ENCODE data around the gene CARS1.

CARS1 gene

DNA sequence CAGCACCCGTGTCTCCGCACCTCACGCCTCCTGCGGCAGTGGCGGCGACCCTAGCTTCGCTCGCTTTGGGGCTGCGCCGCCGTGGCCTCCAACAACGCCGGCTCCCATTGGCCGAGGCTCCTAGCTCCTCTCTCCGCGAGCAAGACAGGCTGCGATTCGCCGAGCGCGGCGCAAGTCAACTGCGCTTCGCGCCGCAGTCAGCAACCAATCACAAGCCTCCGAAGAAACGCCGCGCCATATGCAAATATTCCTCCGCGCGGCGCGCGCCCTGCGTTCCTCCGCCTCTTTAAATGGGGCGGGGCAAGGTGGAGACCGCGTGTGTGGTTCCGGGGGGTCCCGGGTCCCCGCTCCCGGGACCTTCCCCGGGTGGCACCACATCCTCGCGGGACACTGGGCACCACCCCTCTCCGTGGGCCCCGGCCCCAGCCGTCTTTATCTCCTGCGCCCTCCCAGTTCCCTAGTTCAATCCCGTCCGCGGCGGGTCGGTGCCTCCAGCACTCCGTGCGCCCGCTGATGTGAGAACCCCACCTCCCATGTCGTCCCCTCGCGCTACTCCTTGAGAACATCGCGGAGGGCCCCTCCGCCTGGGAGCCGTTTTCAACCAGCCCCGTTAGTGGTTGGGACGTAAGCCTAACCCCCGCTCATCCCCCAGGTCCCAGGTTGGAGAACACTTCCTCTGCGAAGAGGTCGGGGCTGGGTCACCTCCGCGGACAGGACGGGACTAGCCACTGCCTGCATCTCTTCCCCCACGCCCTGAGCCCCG lies 64.8 kb downstream of the CARS1 start, which contains the start of gene NAP1L4:
Gene NAP1L4, minus strand, starts transcription at position 96 of the 763 bp plus-strand sequence. CDS start 13,109 bp downstream, outside the sequence.
- Histone ChIP-seq H3K4me1 (ENCODE audit: control insufficient read depth in 1 of 2, insufficient read depth in 1 of 2, low read depth in 1 of 2, low read length in 1 of 2) (peaks cover 47 to 49% of the 10 kb centered on the region in 2 experiments), H3K4me3 (ENCODE audit: low read depth in 1 of 2, low read length in 1 of 2) (peak within 1 kb of the TSS; percentile 67 to 85), H3K36me3 (no peaks in the 10 kb centered on the region), H3K27me3 (no peaks in the 10 kb centered on the region), H3K27ac (peak within 1 kb of the TSS; percentile 96), H3K9me3 (no peaks in the 10 kb centered on the region)
- TF ChIP-seq, protein P1, sequence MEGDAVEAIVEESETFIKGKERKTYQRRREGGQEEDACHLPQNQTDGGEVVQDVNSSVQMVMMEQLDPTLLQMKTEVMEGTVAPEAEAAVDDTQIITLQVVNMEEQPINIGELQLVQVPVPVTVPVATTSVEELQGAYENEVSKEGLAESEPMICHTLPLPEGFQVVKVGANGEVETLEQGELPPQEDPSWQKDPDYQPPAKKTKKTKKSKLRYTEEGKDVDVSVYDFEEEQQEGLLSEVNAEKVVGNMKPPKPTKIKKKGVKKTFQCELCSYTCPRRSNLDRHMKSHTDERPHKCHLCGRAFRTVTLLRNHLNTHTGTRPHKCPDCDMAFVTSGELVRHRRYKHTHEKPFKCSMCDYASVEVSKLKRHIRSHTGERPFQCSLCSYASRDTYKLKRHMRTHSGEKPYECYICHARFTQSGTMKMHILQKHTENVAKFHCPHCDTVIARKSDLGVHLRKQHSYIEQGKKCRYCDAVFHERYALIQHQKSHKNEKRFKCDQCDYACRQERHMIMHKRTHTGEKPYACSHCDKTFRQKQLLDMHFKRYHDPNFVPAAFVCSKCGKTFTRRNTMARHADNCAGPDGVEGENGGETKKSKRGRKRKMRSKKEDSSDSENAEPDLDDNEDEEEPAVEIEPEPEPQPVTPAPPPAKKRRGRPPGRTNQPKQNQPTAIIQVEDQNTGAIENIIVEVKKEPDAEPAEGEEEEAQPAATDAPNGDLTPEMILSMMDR (IDR thresholded peaks at IDR 0.05): peak; percentile 4

DNA sequence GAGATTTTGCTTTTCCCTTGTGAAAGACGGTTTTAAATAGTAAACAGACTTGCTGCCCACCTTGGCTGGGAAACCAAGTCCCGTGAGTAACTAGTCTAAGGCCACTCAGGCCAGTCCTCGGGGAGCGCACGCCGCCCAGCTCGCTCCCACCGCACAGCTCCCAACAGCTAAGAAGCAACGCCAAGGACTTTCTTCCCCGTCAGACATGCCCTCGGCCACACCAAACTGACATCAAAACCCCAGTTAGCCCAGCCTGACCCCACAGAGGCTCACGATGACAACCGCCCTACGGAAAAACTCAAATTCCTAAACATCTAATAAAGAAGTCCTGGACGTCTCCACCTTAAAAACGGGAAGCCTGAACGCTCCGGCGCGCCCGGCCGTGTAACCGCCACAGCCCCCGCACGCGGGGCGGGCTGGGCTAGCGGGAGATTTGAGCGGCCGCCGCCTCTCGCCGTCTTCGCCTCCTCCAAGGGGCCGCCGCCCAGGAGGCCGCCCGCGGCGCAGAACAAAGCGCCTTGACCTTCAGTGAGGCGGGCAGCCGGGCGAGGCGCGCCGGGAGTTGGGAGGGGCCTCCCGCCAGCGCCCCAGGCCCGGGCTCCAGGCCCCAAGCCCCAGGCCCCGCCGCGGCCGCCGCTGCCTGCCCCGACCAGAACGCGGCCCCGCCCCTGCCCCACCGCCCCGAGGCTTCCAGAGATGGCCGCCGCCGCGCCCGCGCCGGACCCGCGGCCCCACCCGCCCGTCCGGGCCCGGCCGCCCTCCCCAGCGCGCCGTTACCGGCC lies 65.6 kb downstream of the CARS1 start:
- H3K4me3 ChIP-seq (ENCODE audit: low read depth in 1 of 2, low read length in 1 of 2): peak overlapping the region; percentile 67 to 85
- H3K27ac ChIP-seq: peak overlapping the region; percentile 96
- no peaks in the 10 kb centered on the region for H3K27me3 ChIP-seq
- no peaks in the 10 kb centered on the region for H3K9me3 ChIP-seq
- peaks cover 47 to 49% of the 10 kb centered on the region in 2 experiments for H3K4me1 ChIP-seq (ENCODE audit: control insufficient read depth in 1 of 2, insufficient read depth in 1 of 2, low read depth in 1 of 2, low read length in 1 of 2)
- no peaks in the 10 kb centered on the region for H3K36me3 ChIP-seq
- TF ChIP-seq, protein P1 (IDR thresholded peaks at IDR 0.05): peak; percentile 20

DNA sequence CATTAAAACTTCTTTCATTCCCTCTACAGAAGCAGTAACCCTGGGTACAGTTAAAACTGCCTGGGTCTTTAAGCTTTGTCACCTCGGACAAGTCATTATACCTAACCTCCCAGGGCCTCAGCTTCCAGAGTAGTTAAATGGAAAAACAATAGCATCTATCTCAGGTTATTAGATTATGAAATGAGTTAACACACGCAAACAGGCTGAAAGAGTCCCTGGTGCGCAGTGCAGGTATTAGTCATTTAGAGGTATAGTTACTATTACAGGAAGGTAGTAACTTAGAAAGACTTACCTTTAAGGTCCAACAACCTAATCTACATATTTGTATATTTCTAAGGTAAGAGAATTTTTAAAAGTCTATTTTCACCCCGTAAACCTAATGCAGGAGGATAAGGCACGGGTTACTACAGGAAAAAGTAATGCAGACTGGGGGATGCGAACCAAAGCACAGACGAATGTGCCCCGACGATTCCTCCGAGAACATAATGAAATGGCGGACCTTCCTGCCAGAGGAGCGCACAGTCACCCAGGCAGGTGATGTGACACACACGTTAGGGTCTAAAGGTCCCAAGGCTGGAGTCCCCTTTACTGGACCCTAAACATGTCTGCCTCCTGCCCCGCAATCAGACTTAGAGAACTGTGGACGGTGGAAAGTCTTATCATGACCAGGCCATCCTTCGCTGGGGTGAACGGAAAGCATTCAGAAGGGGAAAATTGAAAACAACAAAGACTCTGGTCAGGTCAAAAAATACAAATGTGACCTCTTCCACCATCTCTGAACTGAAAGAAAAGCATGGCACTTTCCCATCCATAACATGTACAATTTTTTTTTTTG lies 66.4 kb downstream of the CARS1 start:
- Histone ChIP-seq H3K36me3 (no peaks in the 10 kb centered on the region), H3K4me1 (ENCODE audit: control insufficient read depth in 1 of 2, insufficient read depth in 1 of 2, low read depth in 1 of 2, low read length in 1 of 2) (peaks cover 47 to 49% of the 10 kb centered on the region in 2 experiments)
- TF ChIP-seq, protein P1 (IDR thresholded peaks at IDR 0.05): no peak

DNA sequence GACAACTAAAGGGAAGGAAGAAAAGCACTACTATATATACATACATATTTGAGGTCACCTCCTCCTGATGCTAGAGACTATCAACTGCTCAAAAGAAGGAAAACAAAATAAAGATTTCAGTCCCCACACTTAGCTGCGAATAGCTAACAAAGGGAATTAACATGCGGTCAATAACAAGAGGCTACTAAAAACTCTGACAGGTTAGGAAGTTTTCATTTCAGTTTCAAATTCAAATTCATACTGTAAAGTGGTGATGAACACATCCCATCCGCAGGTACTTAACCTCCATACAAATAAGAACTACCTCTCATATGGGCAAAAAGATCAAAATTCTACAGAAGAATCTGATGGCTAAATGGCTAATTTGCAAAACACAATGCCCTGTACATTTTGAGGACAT lies 67.7 kb downstream of the CARS1 start:
- TF ChIP-seq, protein P1 (IDR thresholded peaks at IDR 0.05): no peak
- Histone ChIP-seq H3K27ac (no peak overlapping the region), H3K27me3 (no peaks in the 10 kb centered on the region), H3K9me3 (no peaks in the 10 kb centered on the region), H3K4me3 (ENCODE audit: low read depth in 1 of 2, low read length in 1 of 2) (no peak overlapping the region), H3K4me1 (ENCODE audit: control insufficient read depth in 1 of 2, insufficient read depth in 1 of 2, low read depth in 1 of 2, low read length in 1 of 2) (peaks cover 47 to 49% of the 10 kb centered on the region in 2 experiments), H3K36me3 (no peaks in the 10 kb centered on the region)

More for the DNA sequence above, 66.4 kb downstream of the CARS1 start:
- Histone ChIP-seq H3K27ac (peak overlapping the region; percentile 96), H3K27me3 (no peaks in the 10 kb centered on the region), H3K9me3 (no peaks in the 10 kb centered on the region), H3K4me3 (ENCODE audit: low read depth in 1 of 2, low read length in 1 of 2) (peak overlapping the region; percentile 67 to 85)

DNA sequence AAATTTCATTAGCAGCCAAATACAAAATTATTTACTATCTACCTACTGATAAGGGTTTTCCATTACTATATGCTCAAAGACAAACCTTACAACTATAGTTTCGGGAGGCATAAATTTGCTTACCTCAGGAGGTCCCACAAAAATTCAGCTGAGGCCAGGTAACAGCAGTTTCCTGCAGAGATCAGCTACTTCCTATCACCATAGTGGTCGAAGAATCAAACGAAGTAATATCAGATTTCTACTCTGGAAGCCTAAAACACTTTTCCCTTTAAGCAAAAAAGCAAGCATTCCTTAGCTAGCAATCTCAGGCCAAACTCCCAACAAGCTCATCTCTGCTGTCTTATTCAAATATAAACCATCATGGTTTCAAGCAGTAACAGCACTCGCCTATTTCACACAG lies 68.2 kb downstream of the CARS1 start:
- no peaks in the 10 kb centered on the region for H3K27me3 ChIP-seq
- peaks cover 47 to 49% of the 10 kb centered on the region in 2 experiments for H3K4me1 ChIP-seq (ENCODE audit: control insufficient read depth in 1 of 2, insufficient read depth in 1 of 2, low read depth in 1 of 2, low read length in 1 of 2)
- peak overlapping the region; percentile 60 for H3K27ac ChIP-seq
- H3K9me3 ChIP-seq: no peaks in the 10 kb centered on the region
- TF ChIP-seq, protein P1 (IDR thresholded peaks at IDR 0.05): no peak
- H3K4me3 ChIP-seq (ENCODE audit: low read depth in 1 of 2, low read length in 1 of 2): no peak overlapping the region
- no peaks in the 10 kb centered on the region for H3K36me3 ChIP-seq
